Prostate gland (tissue), 2 donors: ENCODE results near the gene GANC.

Experiments
- CTCF ChIP-seq, 4 experiments: fragments of 200-600 bp in 2 of 4; fragments of 450-650 bp in 2 of 4; sonication (generic) in 2 of 4; IDR thresholded peaks; 1 replicate in 3 of 4; 2 replicates in 1 of 4; pipeline ENCODE4 v1.5.1; 2016 to 2019; ENCODE audit warnings: antibody characterized with exemption in 4 of 4, mild to moderate bottlenecking in 2 of 4, moderate library complexity in 2 of 4
- POLR2AphosphoS5 ChIP-seq: sonication (generic); formaldehyde crosslinking; IDR thresholded peaks from one replicate; pipeline ENCODE4 v1.6.1; 2017; ENCODE audit warnings: antibody characterized with exemption

GRCh38 chr15:42313463-42313862 lies 40.5 kb downstream of the GANC start:
- TF ChIP-seq POLR2AphosphoS5 (no peak), CTCF (IDR thresholded peaks at IDR 0.05) (no peak)
